ENCODE results near the gene IQCK.

The IQCK gene

GRCh38 chr16:19709381-19710136, 8.5 kb upstream of the IQCK start:
- Histone ChIP-seq H3K9ac (no peak overlapping the region), H2AFZ (no peak overlapping the region), H3K27ac (peak overlapping the region; percentile 54), H3K4me2 (ENCODE audit: low read length) (no peak overlapping the region), H3K36me3 (ENCODE audit: control insufficient read depth, insufficient read depth, low read length) (no peaks in the 10 kb centered on the region), H3K4me1 (peaks cover 45% of the 10 kb centered on the region), H3K9me3 (ENCODE audit: control insufficient read depth, low read length) (no peaks in the 10 kb centered on the region), H3K79me2 (peaks cover 46% of the 10 kb centered on the region), H3K4me3 (ENCODE audit: low read depth, low read length) (no peak overlapping the region), H3K27me3 (ENCODE audit: control insufficient read depth, insufficient read depth, low read length) (no peaks in the 10 kb centered on the region)
- TF ChIP-seq CTCF (IDR thresholded peaks at IDR 0.05), result no peak

GRCh38 chr16:19710191-19710908, 7.7 kb upstream of the IQCK start:
- Histone ChIP-seq H3K4me2 (ENCODE audit: low read length) (no peak overlapping the region), H3K36me3 (ENCODE audit: control insufficient read depth, insufficient read depth, low read length) (no peaks in the 10 kb centered on the region), H3K4me3 (ENCODE audit: low read depth, low read length) (no peak overlapping the region), H3K27me3 (ENCODE audit: control insufficient read depth, insufficient read depth, low read length) (no peaks in the 10 kb centered on the region), H3K27ac (peak overlapping the region; percentile 34), H3K79me2 (peaks cover 50% of the 10 kb centered on the region), H2AFZ (no peak overlapping the region), H3K9ac (no peak overlapping the region), H3K4me1 (peaks cover 49% of the 10 kb centered on the region), H3K9me3 (ENCODE audit: control insufficient read depth, low read length) (no peaks in the 10 kb centered on the region)
- TF ChIP-seq CTCF (IDR thresholded peaks at IDR 0.05), result no peak

GRCh38 chr16:19710991-19711545, 7.0 kb upstream of the IQCK start:
- Histone ChIP-seq H3K36me3 (ENCODE audit: control insufficient read depth, insufficient read depth, low read length) (no peaks in the 10 kb centered on the region), H3K9me3 (ENCODE audit: control insufficient read depth, low read length) (no peaks in the 10 kb centered on the region), H3K4me3 (ENCODE audit: low read depth, low read length) (no peak overlapping the region), H3K9ac (no peak overlapping the region), H2AFZ (no peak overlapping the region), H3K79me2 (peaks cover 50% of the 10 kb centered on the region), H3K27ac (peak overlapping the region; percentile 9), H3K4me1 (peaks cover 46% of the 10 kb centered on the region), H3K4me2 (ENCODE audit: low read length) (no peak overlapping the region), H3K27me3 (ENCODE audit: control insufficient read depth, insufficient read depth, low read length) (no peaks in the 10 kb centered on the region)
- no peak for TF ChIP-seq CTCF (IDR thresholded peaks at IDR 0.05)

- TF ChIP-seq CTCF (IDR thresholded peaks at IDR 0.05), result no peak
- Histone ChIP-seq H3K9me3 (ENCODE audit: control insufficient read depth, low read length) (no peaks in the 10 kb centered on the region), H3K27me3 (ENCODE audit: control insufficient read depth, insufficient read depth, low read length) (no peaks in the 10 kb centered on the region), H3K9ac (no peak overlapping the region), H3K79me2 (peaks cover 50% of the 10 kb centered on the region), H3K27ac (peak overlapping the region; percentile 9), H3K4me2 (ENCODE audit: low read length) (no peak overlapping the region), H3K4me3 (ENCODE audit: low read depth, low read length) (no peak overlapping the region), H3K4me1 (peaks cover 50% of the 10 kb centered on the region), H3K36me3 (ENCODE audit: control insufficient read depth, insufficient read depth, low read length) (no peaks in the 10 kb centered on the region), H2AFZ (no peak overlapping the region)
Observed at GRCh38 chr16:19711643-19712042, 6.4 kb upstream of the IQCK start.
